ENCODE results near the gene ZSCAN23.

GRCh38 chr6:28491984-28492317 is 48.7 kb upstream of the ZSCAN23 start:
- no peak for TF ChIP-seq ZNF350 (tag by site-specific recombination; IDR thresholded peaks at IDR 0.05)
- no peak for TF ChIP-seq CTCF (tag by site-specific recombination; IDR thresholded peaks at IDR 0.05)
- no peak for TF ChIP-seq ZBTB49 (tag by site-specific recombination; IDR thresholded peaks at IDR 0.05; ENCODE audit: low read depth)
- no peak for TF ChIP-seq GFI1B (tag by site-specific recombination; IDR thresholded peaks at IDR 0.05)
- TF ChIP-seq SP2 (tag by site-specific recombination; IDR thresholded peaks at IDR 0.05): no peak
- no peak for TF ChIP-seq WT1 (tag by site-specific recombination; IDR thresholded peaks at IDR 0.05)
- no peak for TF ChIP-seq ZNF302 (tag by site-specific recombination; IDR thresholded peaks at IDR 0.05; ENCODE audit: low read depth)
- no peak for TF ChIP-seq RBAK (tag by site-specific recombination; IDR thresholded peaks at IDR 0.05)
